B cell (primary cell): Measurements from ENCODE around the gene SLC6A12. TPM values are rescaled to one million over a fixed set of nuclear protein-coding genes. Genes with fewer than 3 reads are reported as not detected.

Source experiments
- ATAC-seq: fragments of 200-7000 bp; cut with Tn5 transposase; one replicate; pipeline ENCODE4 v1.10.0; 2021; ENCODE audit warnings: low read depth, mild to moderate bottlenecking, moderate number of reproducible peaks, moderate library complexity
- CTCF ChIA-PET: fragments of 350-600 bp; sonication (Branson Sonifier 250); formaldehyde crosslinking; loops from one replicate; lab custom pipeline; 2021; ENCODE audit warnings: antibody characterized with exemption, inconsistent platforms; lab: Charles Lee
- POLR2A ChIA-PET: fragments of 350-600 bp; sonication (Branson Sonifier 250); formaldehyde crosslinking; loops from one replicate; lab custom pipeline; 2021; ENCODE audit warnings: antibody characterized with exemption; lab: Charles Lee
- DNase-seq: peaks from one replicate; pipeline ENCODE4 v3.0.0; 2013
- H2AFZ ChIP-seq: 2 replicates; pipeline ENCODE4 v1.6.1; 2012; ENCODE audit warnings: mild to moderate bottlenecking, low read depth, low read length; ENCODE audit not compliant: insufficient read depth, poor library complexity, severe bottlenecking
- H3K27ac ChIP-seq, 2 donors: 1 replicate in 1 of 2; 2 replicates in 1 of 2; pipeline ENCODE4 v1.5.1; 2012 to 2013; ENCODE audit warnings: low read length in 2 of 2, mild to moderate bottlenecking in 2 of 2, moderate library complexity in 1 of 2
- H3K27me3 ChIP-seq, 4 experiments: fragments of 200-600 bp in 1 of 4; sonication (generic) in 1 of 4; replicated peaks in 1 of 4; 1 replicate in 2 of 4; 2 replicates in 2 of 4; pipeline versions ENCODE4 v1.6.1 to v1.7.0; 2013 to 2016; ENCODE audit warnings: low read length in 3 of 4, mild to moderate bottlenecking in 2 of 4, mixed read lengths in 1 of 4, moderate library complexity in 1 of 4; ENCODE audit not compliant: insufficient read depth in 4 of 4, control insufficient read depth in 3 of 4; ENCODE audit errors: control extremely low read depth in 1 of 4
- H3K36me3 ChIP-seq, 2 experiments: replicated peaks in 1 of 2; 1 replicate in 1 of 2; 2 replicates in 1 of 2; pipeline versions ENCODE4 v1.6.1 to v1.7.1; 2013; ENCODE audit warnings: low read length in 1 of 2; ENCODE audit not compliant: insufficient read depth in 2 of 2, control insufficient read depth in 1 of 2; ENCODE audit errors: control extremely low read depth in 1 of 2, extremely low read depth in 1 of 2
- H3K4me1 ChIP-seq, 2 donors: fragments of 200-600 bp in 1 of 2; sonication (generic) in 1 of 2; 1 replicate in 1 of 2; 2 replicates in 1 of 2; pipeline versions ENCODE4 v1.5.1 to v1.6.1; 2013 to 2017; ENCODE audit warnings: low read length in 2 of 2; ENCODE audit not compliant: control insufficient read depth in 2 of 2, insufficient read depth in 2 of 2
- H3K4me2 ChIP-seq: replicated peaks from 2 replicates; pipeline ENCODE3; 2012; ENCODE audit warnings: mild to moderate bottlenecking, low read depth, low read length; ENCODE audit not compliant: poor library complexity, severe bottlenecking
- H3K4me3 ChIP-seq, 5 experiments: fragments of 200-600 bp in 1 of 5; sonication (generic) in 1 of 5; 1 replicate in 3 of 5; 2 replicates in 2 of 5; pipeline versions ENCODE4 v1.5.1 to v1.7.0; 2011 to 2016; ENCODE audit warnings: low read length in 4 of 5, mild to moderate bottlenecking in 4 of 5, low read depth in 2 of 5, control low read depth in 1 of 5, moderate library complexity in 1 of 5; ENCODE audit not compliant: insufficient read depth in 1 of 5; ENCODE audit errors: control extremely low read depth in 1 of 5, extremely low read depth in 1 of 5
- H3K79me2 ChIP-seq: fragments of 200-600 bp; sonication (generic); one replicate; pipeline ENCODE4 v1.6.0; 2016; ENCODE audit warnings: low read length; ENCODE audit not compliant: control insufficient read depth, insufficient read depth
- H3K9ac ChIP-seq: fragments of 200-600 bp; sonication (generic); 2 replicates; pipeline ENCODE4 v1.6.1; 2017; ENCODE audit warnings: mild to moderate bottlenecking, low read length, moderate library complexity
- H3K9me3 ChIP-seq, 3 donors: one replicate each; pipeline versions ENCODE4 v1.6.1 to v1.7.1; 2013; ENCODE audit warnings: low read length in 2 of 3; ENCODE audit not compliant: control insufficient read depth in 2 of 3, insufficient read depth in 1 of 3; ENCODE audit errors: control extremely low read depth in 1 of 3
- H4K20me1 ChIP-seq: 2 replicates; pipeline ENCODE4 v1.6.0; 2012; ENCODE audit warnings: mild to moderate bottlenecking, low read length; ENCODE audit not compliant: insufficient read depth, control insufficient read depth, poor library complexity, severe bottlenecking
- H3K27ac Mint-ChIP-seq: one replicate; pipeline ENCODE4 v1.8.0; 2021; ENCODE audit warnings: mixed read lengths
- H3K27me3 Mint-ChIP-seq: one replicate; pipeline ENCODE4 v1.8.0; 2021; ENCODE audit warnings: mixed read lengths
- H3K4me1 Mint-ChIP-seq: one replicate; pipeline ENCODE4 v1.8.0; 2021; ENCODE audit warnings: mixed read lengths
- H3K4me3 Mint-ChIP-seq: one replicate; pipeline ENCODE4 v1.8.0; 2021; ENCODE audit warnings: mixed read lengths
- H3K9me3 Mint-ChIP-seq: one replicate; pipeline ENCODE4 v1.8.0; 2022; ENCODE audit warnings: mixed read lengths; ENCODE audit not compliant: insufficient read depth
- CTCF ChIP-seq: fragments of 200-600 bp; IDR thresholded peaks from one replicate; pipeline ENCODE4 v1.8.0; 2022; ENCODE audit warnings: antibody characterized with exemption, mild to moderate bottlenecking
- EZH2 ChIP-seq: IDR thresholded peaks from 2 replicates; pipeline ENCODE4 v1.6.1; 2012; ENCODE audit warnings: borderline replicate concordance, low read depth, mild to moderate bottlenecking, moderate library complexity, low read length; ENCODE audit not compliant: insufficient read depth, poor library complexity, severe bottlenecking
- WGBS: methylation state at CpG from one replicate; pipeline ENCODE4 v1.1.5; 2013; ENCODE audit warnings: missing lambda C conversion rate; ENCODE audit not compliant: insufficient coverage; 5-methylcytosine and 5-hydroxymethylcytosine counted together
- intact Hi-C: fragments of 100-400 bp; cut with micrococcal nuclease; formaldehyde crosslinking; loops from one replicate; pipeline ENCODE4 v1.10.0; 2022
- polyA plus RNA-seq: library from polyadenylated mRNA; depleted of rRNA; stranded (reverse); fragments of >200 nt; gene quantifications from 2 replicates; pipeline ENCODE4 v1.2.3, GENCODE V29; 2012
- total RNA-seq, 2 donors: library from RNA; stranded (reverse); fragments of 120-200 nt in 1 of 2; gene quantifications; 1 replicate in 1 of 2; 2 replicates in 1 of 2; pipeline versions ENCODE4 v1.2.3 to v1.2.4, GENCODE V29; 2013 to 2022

SLC6A12 gene
- total and polyA plus RNA-seq, 2 donors (not counting 1 experiment from before 2014, with no cell fraction given): 0.06 TPM; not detected in 1

DNA sequence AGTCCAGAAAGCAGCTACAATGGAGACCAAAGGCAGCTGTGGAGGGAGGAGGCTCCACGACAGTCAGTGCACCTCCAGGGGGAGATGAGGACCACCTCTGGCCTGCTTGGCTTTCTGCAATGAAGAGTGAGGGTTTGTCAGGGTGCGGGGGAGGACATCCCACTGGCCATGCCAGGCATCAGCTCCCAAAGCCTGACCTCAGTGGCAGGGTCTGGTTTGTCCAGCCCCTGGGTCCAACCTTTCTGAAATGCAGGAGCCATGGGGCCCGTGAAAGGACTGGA lies 35.2 kb downstream of the SLC6A12 start:
- Histone ChIP-seq H4K20me1 (no peaks in the 10 kb centered on the region), H3K4me3 (no peak overlapping the region), H3K9ac (no peak overlapping the region), H3K36me3 (no peaks in the 10 kb centered on the region), H3K27ac (no peak overlapping the region), H3K27me3 (no peaks in the 10 kb centered on the region), H3K4me1 (peaks cover 0 to 6% of the 10 kb centered on the region in 2 donors), H3K79me2 (no peaks in the 10 kb centered on the region), H3K4me2 (no peak overlapping the region), H3K9me3 (no peaks in the 10 kb centered on the region), H2AFZ (no peak overlapping the region)
- Mint-ChIP-seq H3K4me1 (peaks cover 7% of the 10 kb centered on the region), H3K9me3 (no peaks in the 10 kb centered on the region), H3K4me3 (no peak overlapping the region), H3K27me3 (peaks cover 22% of the 10 kb centered on the region), H3K27ac (no peak overlapping the region)
- WGBS: 84% methylated on average over 3 of the region's 3 CpGs
- ATAC-seq (no peak), DNase-seq (no peak)
- ChIA-PET POLR2A (no interaction called here), CTCF (no interaction called here)
- intact Hi-C loops: no loop called here
- no peak for TF ChIP-seq CTCF
- TF ChIP-seq EZH2: no peak

GRCh38 chr12:177980-178828 lies 35.8 kb downstream of the SLC6A12 start:
- no peak overlapping the region for H3K27ac ChIP-seq
- CTCF ChIA-PET: no interaction called here
- no peak overlapping the region for H3K9ac ChIP-seq
- no peak overlapping the region for H3K4me3 ChIP-seq
- Mint-ChIP-seq H3K4me1 (peaks cover 7% of the 10 kb centered on the region), H3K9me3 (no peaks in the 10 kb centered on the region), H3K27ac (no peak overlapping the region), H3K4me3 (no peak overlapping the region), H3K27me3 (peaks cover 22% of the 10 kb centered on the region)
- H4K20me1 ChIP-seq: no peaks in the 10 kb centered on the region
- H2AFZ ChIP-seq: no peak overlapping the region
- intact Hi-C loops: no loop called here
- 96% methylated on average over 7 of the region's 20 CpGs for WGBS
- H3K9me3 ChIP-seq: no peaks in the 10 kb centered on the region
- ATAC-seq (no peak), DNase-seq (no peak)
- H3K27me3 ChIP-seq: no peaks in the 10 kb centered on the region
- no peak for TF ChIP-seq CTCF
- H3K79me2 ChIP-seq: no peaks in the 10 kb centered on the region
- peaks cover 0 to 6% of the 10 kb centered on the region in 2 donors for H3K4me1 ChIP-seq
- H3K36me3 ChIP-seq: no peaks in the 10 kb centered on the region
- POLR2A ChIA-PET: no interaction called here
- no peak overlapping the region for H3K4me2 ChIP-seq
